ENCODE results near the gene POLDIP3.
A peak's percentile ranks its signal among the peaks of the same experiment; 100 is the strongest.
"Not testable (repeated sequence)": the region's sequence is repeated elsewhere in the genome, so short reads cannot be mapped to it uniquely, and the experiment has no call there.

POLDIP3 gene

GRCh38 chr22:42617155-42617983 lies 2.7 kb upstream of the POLDIP3 start:
- DNase-seq, result no peak

GRCh38 chr22:42615860-42616175 lies 1.1 kb upstream of the POLDIP3 start:
- DNase-seq, result not testable (repeated sequence)

GRCh38 chr22:42615092-42615859 lies 593 bp upstream of the POLDIP3 start:
- peak; percentile 95 for DNase-seq

GRCh38 chr22:42613872-42614301 lies 796 bp downstream of the POLDIP3 start:
- no peak for DNase-seq

- no peak for DNase-seq
Measured at GRCh38 chr22:42612336-42612735, 2.3 kb downstream of the POLDIP3 start.

GRCh38 chr22:42611051-42611450 lies 3.6 kb downstream of the POLDIP3 start:
- no peak for DNase-seq

GRCh38 chr22:42610186-42610585 lies 4.5 kb downstream of the POLDIP3 start:
- no peak for DNase-seq

- no peak for DNase-seq
Measured at GRCh38 chr22:42608823-42609361, 5.8 kb downstream of the POLDIP3 start.

- DNase-seq, result no peak
Measured at GRCh38 chr22:42608136-42608822, 6.4 kb downstream of the POLDIP3 start.

- not testable (repeated sequence) for DNase-seq
Measured at GRCh38 chr22:42607641-42608040, 7.0 kb downstream of the POLDIP3 start.

GRCh38 chr22:42604403-42604802 lies 10.3 kb downstream of the POLDIP3 start:
- DNase-seq, result no peak

GRCh38 chr22:42603427-42603826 lies 11.3 kb downstream of the POLDIP3 start:
- DNase-seq, result no peak

GRCh38 chr22:42602470-42602869 lies 12.2 kb downstream of the POLDIP3 start:
- DNase-seq, result no peak

- DNase-seq, result no peak
Measured at GRCh38 chr22:42601879-42602465, 12.7 kb downstream of the POLDIP3 start.

- no peak for DNase-seq
Measured at GRCh38 chr22:42596863-42597530, 17.7 kb downstream of the POLDIP3 start.

GRCh38 chr22:42596336-42596735 lies 18.3 kb downstream of the POLDIP3 start:
- no peak for DNase-seq

GRCh38 chr22:42595434-42595833 lies 19.2 kb downstream of the POLDIP3 start:
- DNase-seq, result no peak

- no peak for DNase-seq
Measured at GRCh38 chr22:42591987-42592386, 22.7 kb downstream of the POLDIP3 start.

- no peak for DNase-seq
Measured at GRCh38 chr22:42587588-42588175, 27.0 kb downstream of the POLDIP3 start.

- no peak for DNase-seq
Measured at GRCh38 chr22:42586381-42586780, 28.3 kb downstream of the POLDIP3 start.

- DNase-seq, result no peak
Measured at GRCh38 chr22:42585096-42585495, 29.6 kb downstream of the POLDIP3 start.

GRCh38 chr22:42584364-42584940 lies 30.2 kb downstream of the POLDIP3 start:
- DNase-seq, result no peak
